ENCODE data around the gene GUCY1A1. TPM values are rescaled to one million over a fixed set of nuclear protein-coding genes. Genes with fewer than 3 reads are reported as not detected.

The GUCY1A1 gene
- total RNA-seq, 2 experiments from 2014 or later, result not detected

DNA sequence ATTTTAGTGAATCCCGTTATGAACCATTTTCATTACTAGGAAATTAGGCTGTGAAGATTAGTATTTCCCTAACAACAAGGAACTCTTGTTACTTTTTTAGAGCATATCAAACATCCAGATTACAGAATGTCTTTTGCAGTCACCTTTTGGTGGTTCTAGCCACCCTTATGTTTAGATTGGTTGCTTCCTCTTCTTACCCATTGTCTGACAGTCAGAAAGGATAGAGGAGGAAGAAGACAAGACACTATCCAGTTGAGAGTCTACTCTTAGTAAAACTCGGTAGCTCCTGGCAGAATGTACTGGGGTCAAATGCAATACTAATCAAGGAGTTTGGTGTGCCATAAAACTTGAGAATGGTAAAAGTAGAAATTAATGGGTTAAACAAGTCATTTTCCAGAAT lies 1.6 kb upstream of the GUCY1A1 start:
- Histone ChIP-seq H2AFZ (ENCODE audit: low read length) (no peak overlapping the region), H3K9me3 (ENCODE audit: low read length) (no peaks in the 10 kb centered on the region), H3K4me2 (ENCODE audit: low read length) (no peak overlapping the region), H3K4me1 (ENCODE audit: insufficient read depth, low read length, poor library complexity, severe bottlenecking) (no peaks in the 10 kb centered on the region), H3K9me2 (ENCODE audit: insufficient read depth, low read length) (no peaks in the 10 kb centered on the region), H3K4me3 (ENCODE audit: low read depth, low read length, poor library complexity, severe bottlenecking) (no peak overlapping the region), H3K27ac (ENCODE audit: low read depth, low read length, poor library complexity, severe bottlenecking) (no peak overlapping the region), H4K20me1 (ENCODE audit: insufficient read depth, low read length) (no peaks in the 10 kb centered on the region), H3K79me2 (ENCODE audit: insufficient read depth, low read depth, low read length) (no peaks in the 10 kb centered on the region), H3K36me3 (ENCODE audit: insufficient read depth, low read length) (no peaks in the 10 kb centered on the region)
- intact Hi-C loops (cut with micrococcal nuclease; ENCODE audit: unreplicated experiment), result no loop called here
- ChIA-PET CTCF (ENCODE audit: unreplicated experiment) (no interaction called here), POLR2A (no interaction called here)
- no TSS peak for BruUV-seq (replicated peaks)
- no peak for DNase-seq (ENCODE audit: low spot score)
- TF ChIP-seq, protein P1, sequence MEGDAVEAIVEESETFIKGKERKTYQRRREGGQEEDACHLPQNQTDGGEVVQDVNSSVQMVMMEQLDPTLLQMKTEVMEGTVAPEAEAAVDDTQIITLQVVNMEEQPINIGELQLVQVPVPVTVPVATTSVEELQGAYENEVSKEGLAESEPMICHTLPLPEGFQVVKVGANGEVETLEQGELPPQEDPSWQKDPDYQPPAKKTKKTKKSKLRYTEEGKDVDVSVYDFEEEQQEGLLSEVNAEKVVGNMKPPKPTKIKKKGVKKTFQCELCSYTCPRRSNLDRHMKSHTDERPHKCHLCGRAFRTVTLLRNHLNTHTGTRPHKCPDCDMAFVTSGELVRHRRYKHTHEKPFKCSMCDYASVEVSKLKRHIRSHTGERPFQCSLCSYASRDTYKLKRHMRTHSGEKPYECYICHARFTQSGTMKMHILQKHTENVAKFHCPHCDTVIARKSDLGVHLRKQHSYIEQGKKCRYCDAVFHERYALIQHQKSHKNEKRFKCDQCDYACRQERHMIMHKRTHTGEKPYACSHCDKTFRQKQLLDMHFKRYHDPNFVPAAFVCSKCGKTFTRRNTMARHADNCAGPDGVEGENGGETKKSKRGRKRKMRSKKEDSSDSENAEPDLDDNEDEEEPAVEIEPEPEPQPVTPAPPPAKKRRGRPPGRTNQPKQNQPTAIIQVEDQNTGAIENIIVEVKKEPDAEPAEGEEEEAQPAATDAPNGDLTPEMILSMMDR (conservative IDR thresholded peaks at IDR 0.05; ENCODE audit: low read length), result no peak
- TF ChIP-seq EZH2phosphoT487 (IDR thresholded peaks at IDR 0.05; ENCODE audit: borderline replicate concordance, low read depth, low read length), result no peak

DNA sequence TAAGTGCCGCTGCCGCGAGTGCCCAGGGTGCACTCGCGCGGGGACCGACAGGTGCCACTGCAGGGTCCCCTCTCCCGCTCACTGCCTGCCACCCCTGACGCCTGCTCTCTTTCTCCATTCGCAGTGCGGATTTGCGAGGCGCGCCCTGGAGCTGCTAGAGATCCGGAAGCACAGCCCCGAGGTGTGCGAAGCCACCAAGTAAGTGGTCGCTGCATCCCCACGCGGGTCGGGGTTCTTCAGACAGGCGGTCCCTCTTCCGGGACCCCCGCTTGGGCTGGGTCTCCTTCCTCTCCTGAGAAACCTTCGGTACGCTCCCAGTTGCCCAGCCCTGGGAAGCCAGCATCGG lies 547 bp downstream of the GUCY1A1 start:
- BruUV-seq (replicated peaks), result no TSS peak
- H4K20me1 ChIP-seq (ENCODE audit: insufficient read depth, low read length), result no peaks in the 10 kb centered on the region
- intact Hi-C loops (cut with micrococcal nuclease; ENCODE audit: unreplicated experiment), result no loop called here
- H3K79me2 ChIP-seq (ENCODE audit: insufficient read depth, low read depth, low read length), result no peaks in the 10 kb centered on the region
- DNase-seq (ENCODE audit: low spot score), result no peak
- no peaks in the 10 kb centered on the region for H3K9me2 ChIP-seq (ENCODE audit: insufficient read depth, low read length)
- ChIA-PET CTCF (ENCODE audit: unreplicated experiment) (no interaction called here), POLR2A (no interaction called here)
- H3K36me3 ChIP-seq (ENCODE audit: insufficient read depth, low read length), result no peaks in the 10 kb centered on the region
- no peak overlapping the region for H2AFZ ChIP-seq (ENCODE audit: low read length)
- H3K27ac ChIP-seq (ENCODE audit: low read depth, low read length, poor library complexity, severe bottlenecking), result no peak overlapping the region
- H3K4me3 ChIP-seq (ENCODE audit: low read depth, low read length, poor library complexity, severe bottlenecking), result no peak overlapping the region
- no peaks in the 10 kb centered on the region for H3K9me3 ChIP-seq (ENCODE audit: low read length)
- H3K4me2 ChIP-seq (ENCODE audit: low read length), result no peak overlapping the region
- no peak for TF ChIP-seq EZH2phosphoT487 (IDR thresholded peaks at IDR 0.05; ENCODE audit: borderline replicate concordance, low read depth, low read length)
- TF ChIP-seq, protein P1 (conservative IDR thresholded peaks at IDR 0.05; ENCODE audit: low read length), result no peak
- H3K4me1 ChIP-seq (ENCODE audit: insufficient read depth, low read length, poor library complexity, severe bottlenecking), result no peaks in the 10 kb centered on the region

DNA sequence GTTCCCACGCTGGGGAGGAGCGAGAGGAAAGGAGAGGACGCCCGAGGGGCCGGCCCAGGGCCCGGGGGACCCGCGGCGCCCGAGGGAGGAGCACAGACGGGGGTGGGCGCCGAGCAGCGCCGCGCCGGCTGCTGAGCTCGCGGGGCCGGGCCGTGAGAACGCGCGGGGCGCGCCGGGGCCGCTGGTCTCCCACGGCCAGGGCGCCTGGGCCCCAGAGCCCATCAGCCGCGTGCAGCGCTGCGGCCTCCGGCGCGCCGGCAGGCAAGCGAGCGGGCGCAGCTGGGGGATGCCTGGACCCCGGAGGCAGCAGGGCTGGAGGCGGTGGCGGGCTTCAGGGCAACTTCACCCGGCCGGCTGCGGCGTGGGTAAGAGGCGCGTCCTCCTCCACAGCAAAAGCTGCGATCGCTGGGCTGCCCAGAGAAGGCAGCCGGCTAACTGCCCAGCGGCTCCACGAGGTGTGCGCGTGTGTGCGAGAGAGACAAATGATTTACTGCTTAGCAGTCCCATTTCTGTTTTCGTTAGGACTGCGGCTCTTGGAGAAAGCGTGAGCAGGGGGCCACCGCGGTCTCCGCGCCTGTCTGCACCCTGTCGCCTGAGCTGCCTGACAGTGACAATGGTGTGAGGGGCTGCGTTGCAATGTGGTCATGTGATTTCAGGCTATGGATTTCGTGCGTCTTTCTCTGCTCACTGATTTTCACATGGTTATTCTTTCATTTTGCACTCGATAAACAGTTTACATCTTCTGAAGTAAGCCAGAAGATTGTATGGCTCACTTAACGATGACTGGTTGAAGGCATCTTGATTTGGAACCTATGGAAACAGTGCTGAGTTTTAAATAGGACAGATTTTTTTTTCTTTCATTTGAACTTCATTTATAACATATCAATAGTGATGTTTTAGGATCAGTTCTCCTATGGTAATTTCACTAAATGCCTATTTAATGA lies 1.2 kb downstream of the GUCY1A1 start:
- H3K9me3 ChIP-seq (ENCODE audit: low read length), result no peaks in the 10 kb centered on the region
- no peak overlapping the region for H3K4me3 ChIP-seq (ENCODE audit: low read depth, low read length, poor library complexity, severe bottlenecking)
- H2AFZ ChIP-seq (ENCODE audit: low read length), result no peak overlapping the region
- H3K36me3 ChIP-seq (ENCODE audit: insufficient read depth, low read length), result no peaks in the 10 kb centered on the region
- no peaks in the 10 kb centered on the region for H3K9me2 ChIP-seq (ENCODE audit: insufficient read depth, low read length)
- H3K27ac ChIP-seq (ENCODE audit: low read depth, low read length, poor library complexity, severe bottlenecking), result no peak overlapping the region
- TF ChIP-seq, protein P1 (conservative IDR thresholded peaks at IDR 0.05; ENCODE audit: low read length), result no peak
- TF ChIP-seq EZH2phosphoT487 (IDR thresholded peaks at IDR 0.05; ENCODE audit: borderline replicate concordance, low read depth, low read length), result no peak
- CTCF ChIA-PET (ENCODE audit: unreplicated experiment), result no interaction called here
- intact Hi-C loops (cut with micrococcal nuclease; ENCODE audit: unreplicated experiment), result no loop called here
- no peak for DNase-seq (ENCODE audit: low spot score)
- H3K4me1 ChIP-seq (ENCODE audit: insufficient read depth, low read length, poor library complexity, severe bottlenecking), result no peaks in the 10 kb centered on the region
- POLR2A ChIA-PET, result no interaction called here
- H4K20me1 ChIP-seq (ENCODE audit: insufficient read depth, low read length), result no peaks in the 10 kb centered on the region
- H3K4me2 ChIP-seq (ENCODE audit: low read length), result no peak overlapping the region
- H3K79me2 ChIP-seq (ENCODE audit: insufficient read depth, low read depth, low read length), result no peaks in the 10 kb centered on the region
- no TSS peak for BruUV-seq (replicated peaks)
